ENCODE results near the gene TEX101.

DNA sequence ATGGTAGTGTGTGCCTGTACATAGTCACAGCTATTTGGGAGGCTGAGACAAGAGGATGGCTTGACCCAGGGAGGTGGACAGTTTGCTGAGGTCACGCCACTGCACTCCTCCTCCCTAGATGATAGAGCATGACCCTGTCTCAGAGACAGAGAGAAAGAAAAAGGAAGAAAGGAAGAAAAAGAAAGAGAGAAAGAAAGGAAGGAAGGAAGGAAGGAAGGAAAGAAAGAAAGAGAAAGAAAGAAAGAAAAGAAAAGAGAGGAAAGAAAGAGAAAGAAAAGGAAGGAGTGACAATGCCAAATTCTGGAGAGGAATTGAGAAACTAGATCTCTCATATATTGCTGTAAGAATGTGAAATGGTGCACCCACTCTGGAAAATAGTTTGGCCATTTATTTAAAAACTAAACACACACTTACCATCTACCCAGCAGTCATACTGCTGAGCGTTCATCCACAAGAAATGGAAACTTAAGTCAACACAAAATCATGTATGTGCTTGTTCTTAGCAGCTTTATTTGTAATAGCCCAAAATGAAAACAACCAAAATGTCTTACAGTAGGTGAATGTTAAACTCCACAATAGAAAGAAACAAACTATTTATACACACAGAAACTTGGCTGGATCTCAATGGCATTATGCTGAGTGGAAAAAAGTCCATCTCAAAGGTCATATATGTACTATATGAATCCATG, 7.5 kb downstream of the TEX101 start:
- TF ChIP-seq, protein P1, sequence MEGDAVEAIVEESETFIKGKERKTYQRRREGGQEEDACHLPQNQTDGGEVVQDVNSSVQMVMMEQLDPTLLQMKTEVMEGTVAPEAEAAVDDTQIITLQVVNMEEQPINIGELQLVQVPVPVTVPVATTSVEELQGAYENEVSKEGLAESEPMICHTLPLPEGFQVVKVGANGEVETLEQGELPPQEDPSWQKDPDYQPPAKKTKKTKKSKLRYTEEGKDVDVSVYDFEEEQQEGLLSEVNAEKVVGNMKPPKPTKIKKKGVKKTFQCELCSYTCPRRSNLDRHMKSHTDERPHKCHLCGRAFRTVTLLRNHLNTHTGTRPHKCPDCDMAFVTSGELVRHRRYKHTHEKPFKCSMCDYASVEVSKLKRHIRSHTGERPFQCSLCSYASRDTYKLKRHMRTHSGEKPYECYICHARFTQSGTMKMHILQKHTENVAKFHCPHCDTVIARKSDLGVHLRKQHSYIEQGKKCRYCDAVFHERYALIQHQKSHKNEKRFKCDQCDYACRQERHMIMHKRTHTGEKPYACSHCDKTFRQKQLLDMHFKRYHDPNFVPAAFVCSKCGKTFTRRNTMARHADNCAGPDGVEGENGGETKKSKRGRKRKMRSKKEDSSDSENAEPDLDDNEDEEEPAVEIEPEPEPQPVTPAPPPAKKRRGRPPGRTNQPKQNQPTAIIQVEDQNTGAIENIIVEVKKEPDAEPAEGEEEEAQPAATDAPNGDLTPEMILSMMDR (IDR thresholded peaks at IDR 0.05 in 4 of 5, conservative IDR thresholded peaks at IDR 0.05 in 1 of 5), result no peak
- TF ChIP-seq POLR2A (IDR thresholded peaks at IDR 0.05), result no peak

Data from gastrocnemius medialis (tissue), 4 donors.